Breast epithelium (tissue), 4 donors: ENCODE measurements around the gene APLF. TPM values are rescaled to one million over a fixed set of nuclear protein-coding genes. Genes with fewer than 3 reads are reported as not detected.

ENCODE experiments used
- DNase-seq, 2 donors: peaks; one replicate each; pipeline ENCODE4 v3.0.0-alpha.2; 2019; ENCODE audit warnings: low spot score in 2 of 2
- H3K27ac ChIP-seq, 2 donors: fragments of 200-600 bp; sonication (generic) in 1 of 2; one replicate each; pipeline ENCODE4 v1.5.1; 2016 to 2019; ENCODE audit warnings: mild to moderate bottlenecking in 1 of 2
- H3K27me3 ChIP-seq, 2 donors: fragments of 200-600 bp; sonication (generic) in 1 of 2; one replicate each; pipeline versions ENCODE4 v1.5.1 to v1.6.0; 2017 to 2019; ENCODE audit warnings: control low read depth in 1 of 2, mild to moderate bottlenecking in 1 of 2
- H3K36me3 ChIP-seq: fragments of 200-600 bp; one replicate; pipeline ENCODE4 v1.5.1; 2019
- H3K4me1 ChIP-seq, 2 donors: fragments of 200-600 bp; sonication (generic); one replicate each; pipeline ENCODE4 v1.5.1; 2016 to 2019; ENCODE audit warnings: control low read depth in 1 of 2
- H3K4me3 ChIP-seq, 3 donors: fragments of 200-600 bp; sonication (generic); 1 replicate in 2 of 3; 2 replicates in 1 of 3; pipeline ENCODE4 v1.5.1; 2016 to 2019; ENCODE audit warnings: mild to moderate bottlenecking in 3 of 3, moderate library complexity in 2 of 3
- H3K9me3 ChIP-seq, 2 donors: fragments of 200-600 bp; sonication (generic) in 1 of 2; one replicate each; pipeline ENCODE4 v1.5.1; 2016 to 2019; ENCODE audit warnings: control low read depth in 1 of 2
- POLR2A ChIP-seq: fragments of 450-650 bp; IDR thresholded peaks from one replicate; pipeline ENCODE4 v1.6.1; 2016; ENCODE audit warnings: antibody characterized with exemption, mild to moderate bottlenecking, moderate library complexity
- POLR2AphosphoS5 ChIP-seq, 3 donors: sonication (generic); formaldehyde crosslinking; IDR thresholded peaks; one replicate each; pipeline ENCODE4 v1.6.1; 2017; ENCODE audit warnings: antibody characterized with exemption in 3 of 3
- intact Hi-C: fragments of 100-400 bp; cut with DNase I; formaldehyde crosslinking; loops from one replicate; pipeline ENCODE4 v1.15.1; 2023; ENCODE audit warnings: low total_unique reads
- total RNA-seq, 3 donors: library from RNA; depleted of rRNA; stranded (reverse); fragments of >200 nt; gene quantifications; one replicate each; pipeline ENCODE4 v1.1.0, GENCODE V29; 2016
- TF ChIP-seq, protein P1 (sequence below), 3 donors: fragments of 450-650 bp; IDR thresholded peaks; one replicate each; pipeline ENCODE4 v1.5.1; 2016 to 2017; ENCODE audit warnings: antibody characterized with exemption in 3 of 3, mild to moderate bottlenecking in 3 of 3, moderate library complexity in 3 of 3

The APLF gene
- total RNA-seq, 3 donors from 2014 or later = 8.5 to 14.5 (median 13.4) TPM

DNA sequence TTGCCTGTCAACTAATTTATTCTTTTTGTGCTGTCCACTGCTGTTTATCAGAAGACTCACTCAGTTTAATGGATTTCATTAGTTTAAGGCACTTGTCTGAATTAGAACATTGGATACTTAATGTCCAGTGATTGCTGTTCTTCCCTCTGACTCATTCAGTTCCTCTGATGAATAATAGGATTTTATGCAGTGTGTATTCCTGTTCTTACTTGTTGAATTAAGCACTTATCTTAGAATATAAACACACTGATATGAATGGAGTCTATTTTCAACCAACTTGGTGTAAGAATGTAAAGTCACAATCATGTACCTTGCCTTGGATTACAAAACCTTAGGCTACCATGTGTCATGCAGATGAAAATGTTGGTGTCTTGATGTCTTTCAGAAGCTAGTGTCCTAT, 89.0 kb downstream of the APLF start:
- Histone ChIP-seq H3K9me3 (no peaks in the 10 kb centered on the region), H3K27me3 (no peaks in the 10 kb centered on the region), H3K27ac (no peak overlapping the region), H3K36me3 (no peaks in the 10 kb centered on the region), H3K4me3 (no peak overlapping the region), H3K4me1 (no peaks in the 10 kb centered on the region)
- no peak for DNase-seq
- TF ChIP-seq POLR2A = no peak
- no peak for TF ChIP-seq POLR2AphosphoS5 (IDR thresholded peaks at IDR 0.05)
- TF ChIP-seq, protein P1, sequence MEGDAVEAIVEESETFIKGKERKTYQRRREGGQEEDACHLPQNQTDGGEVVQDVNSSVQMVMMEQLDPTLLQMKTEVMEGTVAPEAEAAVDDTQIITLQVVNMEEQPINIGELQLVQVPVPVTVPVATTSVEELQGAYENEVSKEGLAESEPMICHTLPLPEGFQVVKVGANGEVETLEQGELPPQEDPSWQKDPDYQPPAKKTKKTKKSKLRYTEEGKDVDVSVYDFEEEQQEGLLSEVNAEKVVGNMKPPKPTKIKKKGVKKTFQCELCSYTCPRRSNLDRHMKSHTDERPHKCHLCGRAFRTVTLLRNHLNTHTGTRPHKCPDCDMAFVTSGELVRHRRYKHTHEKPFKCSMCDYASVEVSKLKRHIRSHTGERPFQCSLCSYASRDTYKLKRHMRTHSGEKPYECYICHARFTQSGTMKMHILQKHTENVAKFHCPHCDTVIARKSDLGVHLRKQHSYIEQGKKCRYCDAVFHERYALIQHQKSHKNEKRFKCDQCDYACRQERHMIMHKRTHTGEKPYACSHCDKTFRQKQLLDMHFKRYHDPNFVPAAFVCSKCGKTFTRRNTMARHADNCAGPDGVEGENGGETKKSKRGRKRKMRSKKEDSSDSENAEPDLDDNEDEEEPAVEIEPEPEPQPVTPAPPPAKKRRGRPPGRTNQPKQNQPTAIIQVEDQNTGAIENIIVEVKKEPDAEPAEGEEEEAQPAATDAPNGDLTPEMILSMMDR (IDR thresholded peaks at IDR 0.05) = no peak
- intact Hi-C loops = no loop called here

- no peak overlapping the region for H3K4me3 ChIP-seq
- H3K9me3 ChIP-seq = no peaks in the 10 kb centered on the region
- H3K27ac ChIP-seq = no peak overlapping the region
- DNase-seq = no peak
- no peaks in the 10 kb centered on the region for H3K4me1 ChIP-seq
- intact Hi-C loops = no loop called here
- no peaks in the 10 kb centered on the region for H3K27me3 ChIP-seq
- TF ChIP-seq POLR2AphosphoS5 (IDR thresholded peaks at IDR 0.05) = no peak
- TF ChIP-seq POLR2A = no peak
- TF ChIP-seq, protein P1 (IDR thresholded peaks at IDR 0.05) = no peak
- no peaks in the 10 kb centered on the region for H3K36me3 ChIP-seq
These were observed 91.2 kb downstream of the APLF start for GRCh38 chr2:68558576-68558975.

- no peaks in the 10 kb centered on the region for H3K4me1 ChIP-seq
- intact Hi-C loops = no loop called here
These were observed 92.3 kb downstream of the APLF start for GRCh38 chr2:68559692-68560091.

DNA sequence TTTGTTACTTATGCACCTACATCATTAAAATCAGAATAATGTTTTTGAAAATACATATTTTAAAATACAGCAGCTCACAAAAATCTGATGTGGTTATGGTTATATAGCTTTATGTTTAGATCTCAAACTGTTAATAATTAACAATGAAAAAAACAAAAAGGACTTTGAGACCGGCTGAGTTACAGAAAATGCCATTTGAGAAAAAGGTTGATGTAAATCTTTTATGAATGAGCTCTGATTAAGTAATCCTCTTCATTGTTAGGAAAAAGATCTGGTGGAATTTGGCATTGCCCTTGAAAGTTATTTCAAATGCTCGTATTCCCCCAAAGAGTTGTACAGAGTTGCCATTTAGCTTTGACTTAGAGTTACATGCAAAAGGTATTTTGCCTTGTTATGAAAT, 93.2 kb downstream of the APLF start:
- H3K36me3 ChIP-seq = no peaks in the 10 kb centered on the region
- no peak for TF ChIP-seq POLR2AphosphoS5 (IDR thresholded peaks at IDR 0.05)
- TF ChIP-seq, protein P1 (IDR thresholded peaks at IDR 0.05) = no peak
- TF ChIP-seq POLR2A = no peak
- H3K9me3 ChIP-seq = no peaks in the 10 kb centered on the region
- no peak overlapping the region for H3K27ac ChIP-seq
- intact Hi-C loops = no loop called here
- no peak overlapping the region for H3K4me3 ChIP-seq
- no peak for DNase-seq
- H3K4me1 ChIP-seq = no peaks in the 10 kb centered on the region
- H3K27me3 ChIP-seq = no peaks in the 10 kb centered on the region

More at GRCh38 chr2:68559692-68560091, 92.3 kb downstream of the APLF start:
- H3K27me3 ChIP-seq = no peaks in the 10 kb centered on the region
- no peak overlapping the region for H3K27ac ChIP-seq
- H3K4me3 ChIP-seq = no peak overlapping the region
- TF ChIP-seq POLR2AphosphoS5 (IDR thresholded peaks at IDR 0.05) (no peak), POLR2A (no peak)
- TF ChIP-seq, protein P1 (IDR thresholded peaks at IDR 0.05) = no peak
- H3K9me3 ChIP-seq = no peaks in the 10 kb centered on the region
- no peak for DNase-seq
- H3K36me3 ChIP-seq = no peaks in the 10 kb centered on the region

DNA sequence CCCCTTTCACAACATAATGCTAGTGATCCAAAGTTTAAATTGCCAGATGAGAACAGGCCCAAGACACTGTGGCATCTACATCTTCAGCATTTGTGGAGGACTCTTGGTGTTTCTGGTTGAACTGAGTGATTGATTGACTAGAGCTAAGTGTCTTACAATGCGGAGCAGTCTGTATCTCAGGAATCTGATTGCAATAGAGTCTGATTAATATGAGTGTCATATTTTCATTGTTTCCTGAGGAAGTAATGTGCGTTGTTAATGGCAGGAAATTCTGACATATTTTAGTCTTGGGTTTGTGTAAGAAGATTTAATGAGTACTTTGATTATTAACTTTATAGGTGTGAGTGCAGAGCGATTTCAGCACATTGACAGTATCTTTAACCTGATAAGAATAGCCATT, 94.0 kb downstream of the APLF start:
- H3K27me3 ChIP-seq = no peaks in the 10 kb centered on the region
- intact Hi-C loops = no loop called here
- TF ChIP-seq POLR2AphosphoS5 (IDR thresholded peaks at IDR 0.05) = no peak
- TF ChIP-seq POLR2A = no peak
- TF ChIP-seq, protein P1 (IDR thresholded peaks at IDR 0.05) = no peak
- DNase-seq = no peak
- H3K36me3 ChIP-seq = no peaks in the 10 kb centered on the region
- H3K27ac ChIP-seq = no peak overlapping the region
- H3K4me1 ChIP-seq = no peaks in the 10 kb centered on the region
- no peak overlapping the region for H3K4me3 ChIP-seq
- H3K9me3 ChIP-seq = no peaks in the 10 kb centered on the region
